GM21825 (cell line): Measurements from ENCODE around the gene RTF2.

Experiments
- ATAC-seq: cut with Tn5 transposase; IDR thresholded peaks from one replicate; pipeline ENCODE4 v1.9.1; 2021; ENCODE audit warnings: mild to moderate bottlenecking, moderate library complexity; ENCODE audit not compliant: unreplicated experiment

Gene RTF2

GRCh38 chr20:56437196-56437960, 31.0 kb upstream of the RTF2 start:
- ATAC-seq: no peak

- no peak for ATAC-seq
These were observed 30.1 kb upstream of the RTF2 start for GRCh38 chr20:56438284-56438683.

- ATAC-seq: no peak
These were observed 28.6 kb upstream of the RTF2 start for GRCh38 chr20:56439771-56440291.

GRCh38 chr20:56440346-56441007, 27.9 kb upstream of the RTF2 start:
- ATAC-seq: peak; percentile 81

- ATAC-seq: no peak
These were observed 25.8 kb upstream of the RTF2 start for GRCh38 chr20:56442389-56443365.

- no peak for ATAC-seq
These were observed 24.5 kb upstream of the RTF2 start for GRCh38 chr20:56443654-56444540.

- ATAC-seq: no peak
These were observed 23.3 kb upstream of the RTF2 start for GRCh38 chr20:56445130-56445529.

GRCh38 chr20:56445540-56445939, 22.9 kb upstream of the RTF2 start:
- no peak for ATAC-seq

- ATAC-seq: no peak
These were observed 21.2 kb upstream of the RTF2 start for GRCh38 chr20:56447227-56447626.

GRCh38 chr20:56449459-56449858, 19.0 kb upstream of the RTF2 start:
- ATAC-seq: no peak

- no peak for ATAC-seq
These were observed 17.2 kb upstream of the RTF2 start for GRCh38 chr20:56451056-56451765.

- ATAC-seq: peak; percentile 53
These were observed 15.1 kb upstream of the RTF2 start for GRCh38 chr20:56453352-56453751.

- peak; percentile 81 for ATAC-seq
These were observed 13.7 kb upstream of the RTF2 start for GRCh38 chr20:56454754-56455153.

GRCh38 chr20:56458206-56458821, 10.1 kb upstream of the RTF2 start:
- ATAC-seq: no peak

- no peak for ATAC-seq
These were observed 8.0 kb upstream of the RTF2 start for GRCh38 chr20:56460459-56460858.

GRCh38 chr20:56461576-56461975, 6.9 kb upstream of the RTF2 start:
- no peak for ATAC-seq

GRCh38 chr20:56463428-56463827, 5.0 kb upstream of the RTF2 start:
- no peak for ATAC-seq

- no peak for ATAC-seq
These were observed 2.4 kb upstream of the RTF2 start for GRCh38 chr20:56465997-56466396.

GRCh38 chr20:56467968-56468315, 485 bp upstream of the RTF2 start:
- no peak for ATAC-seq
